Measurements from ENCODE around the gene TP63.

DNA sequence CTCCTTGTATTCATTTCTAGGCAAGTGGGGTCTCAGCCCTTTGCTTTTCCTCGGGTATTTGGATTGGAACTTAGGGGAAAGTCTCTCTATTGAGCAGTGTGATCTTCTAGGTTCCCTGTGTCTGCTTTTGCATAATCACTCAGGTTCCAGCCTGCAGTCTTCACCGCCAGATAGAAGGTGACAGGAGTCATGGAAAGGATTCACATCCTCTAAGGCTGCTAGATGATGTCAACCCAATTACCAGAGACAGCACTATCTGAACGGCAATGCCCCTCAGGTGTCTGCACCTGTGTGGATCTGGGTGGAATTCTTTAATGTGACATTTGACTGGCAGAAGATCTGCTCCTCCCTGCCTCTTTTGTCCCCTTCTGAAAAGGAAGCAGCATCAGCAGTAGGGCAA is 311.8 kb downstream of the TP63 start:
- TF ChIP-seq, protein P1, sequence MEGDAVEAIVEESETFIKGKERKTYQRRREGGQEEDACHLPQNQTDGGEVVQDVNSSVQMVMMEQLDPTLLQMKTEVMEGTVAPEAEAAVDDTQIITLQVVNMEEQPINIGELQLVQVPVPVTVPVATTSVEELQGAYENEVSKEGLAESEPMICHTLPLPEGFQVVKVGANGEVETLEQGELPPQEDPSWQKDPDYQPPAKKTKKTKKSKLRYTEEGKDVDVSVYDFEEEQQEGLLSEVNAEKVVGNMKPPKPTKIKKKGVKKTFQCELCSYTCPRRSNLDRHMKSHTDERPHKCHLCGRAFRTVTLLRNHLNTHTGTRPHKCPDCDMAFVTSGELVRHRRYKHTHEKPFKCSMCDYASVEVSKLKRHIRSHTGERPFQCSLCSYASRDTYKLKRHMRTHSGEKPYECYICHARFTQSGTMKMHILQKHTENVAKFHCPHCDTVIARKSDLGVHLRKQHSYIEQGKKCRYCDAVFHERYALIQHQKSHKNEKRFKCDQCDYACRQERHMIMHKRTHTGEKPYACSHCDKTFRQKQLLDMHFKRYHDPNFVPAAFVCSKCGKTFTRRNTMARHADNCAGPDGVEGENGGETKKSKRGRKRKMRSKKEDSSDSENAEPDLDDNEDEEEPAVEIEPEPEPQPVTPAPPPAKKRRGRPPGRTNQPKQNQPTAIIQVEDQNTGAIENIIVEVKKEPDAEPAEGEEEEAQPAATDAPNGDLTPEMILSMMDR (IDR thresholded peaks at IDR 0.05) = no peak
- TF ChIP-seq POLR2A (IDR thresholded peaks at IDR 0.05) = no peak
